Measurements from ENCODE around the gene GSS.

GRCh38 chr20:34922654-34923381, 32.8 kb downstream of the GSS start:
- TF ChIP-seq CTCF (IDR thresholded peaks at IDR 0.05) = no peak
- TF ChIP-seq POLR2A (IDR thresholded peaks at IDR 0.05) = no peak
- no peak for TF ChIP-seq EP300 (IDR thresholded peaks at IDR 0.05)
